GM18951 (cell line): ENCODE measurements around the gene PLPPR1.
"Not testable (repeated sequence)": the region's sequence is repeated elsewhere in the genome, so short reads cannot be mapped to it uniquely, and the experiment has no call there.

Experiments
- POLR2A ChIP-seq: IDR thresholded peaks from 4 replicates; pipeline ENCODE4 v1.6.1; 2011; ENCODE audit warnings: mild to moderate bottlenecking; ENCODE audit not compliant: insufficient read length, insufficient read depth; ENCODE audit errors: extremely low read depth
- in situ Hi-C: fragments of 300-500 bp; cut with MboI; formaldehyde crosslinking; loops from one replicate; pipeline ENCODE4 v1.12.0; 2022; ENCODE audit warnings: low sequenced_read_pairs, mixed read lengths, inconsistent platforms; ENCODE audit not compliant: unreplicated experiment

Gene PLPPR1

DNA sequence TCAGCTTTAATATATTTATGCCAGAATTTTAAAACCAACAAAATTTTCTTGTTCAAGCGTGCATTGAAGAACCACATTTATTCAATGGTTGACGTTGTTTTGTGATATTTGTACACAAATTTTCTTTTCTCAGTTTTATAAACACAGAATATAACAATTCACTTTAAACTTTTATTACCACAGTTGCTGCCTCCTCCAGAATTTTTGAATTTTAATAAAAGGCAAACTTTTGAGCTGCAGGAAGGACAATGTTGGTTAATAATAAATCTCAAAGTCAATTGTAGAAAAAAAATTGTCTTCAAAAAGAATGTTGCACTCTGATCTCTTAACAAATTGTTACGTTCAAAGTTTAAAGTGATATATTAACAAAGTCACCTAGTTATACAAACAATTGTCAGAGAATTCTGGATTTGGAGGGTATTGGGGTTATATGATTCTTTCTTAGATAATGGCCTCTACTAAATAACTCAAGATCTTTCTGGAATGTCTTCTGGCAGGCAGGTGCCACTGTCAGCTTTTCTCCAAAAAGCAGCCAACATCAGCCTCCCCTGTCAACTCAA, 295.8 kb downstream of the PLPPR1 start:
- in situ Hi-C loops, result no loop called here
- no peak for TF ChIP-seq POLR2A

DNA sequence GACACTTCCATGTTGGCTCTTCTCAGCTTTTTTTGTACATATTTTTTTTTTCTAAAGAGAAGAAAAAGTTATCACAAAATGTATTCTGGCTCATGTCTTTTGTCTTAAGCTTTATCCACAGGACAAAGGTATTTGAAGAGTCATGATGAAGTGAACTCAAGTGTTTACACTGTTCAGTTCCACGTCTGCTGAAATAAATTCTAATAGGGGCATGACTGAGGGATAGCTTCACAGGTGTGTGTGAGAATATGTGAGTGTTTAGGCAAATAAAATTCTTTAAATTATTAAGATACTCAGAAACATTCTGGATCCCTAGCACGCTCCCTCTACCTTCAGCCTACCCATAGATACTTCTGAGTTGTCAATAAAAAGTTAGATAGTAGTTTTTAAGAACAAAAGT, 296.5 kb downstream of the PLPPR1 start:
- in situ Hi-C loops, result no loop called here
- TF ChIP-seq POLR2A, result no peak

GRCh38 chr9:101326035-101326434, 297.5 kb downstream of the PLPPR1 start:
- no peak for TF ChIP-seq POLR2A
- in situ Hi-C loops, result no loop called here

- no peak for TF ChIP-seq POLR2A
- in situ Hi-C loops, result no loop called here
Observed at GRCh38 chr9:101326501-101326900, 298.0 kb downstream of the PLPPR1 start.

- in situ Hi-C loops, result not testable (repeated sequence)
Observed at GRCh38 chr9:101327422-101327909, 298.9 kb downstream of the PLPPR1 start.

DNA sequence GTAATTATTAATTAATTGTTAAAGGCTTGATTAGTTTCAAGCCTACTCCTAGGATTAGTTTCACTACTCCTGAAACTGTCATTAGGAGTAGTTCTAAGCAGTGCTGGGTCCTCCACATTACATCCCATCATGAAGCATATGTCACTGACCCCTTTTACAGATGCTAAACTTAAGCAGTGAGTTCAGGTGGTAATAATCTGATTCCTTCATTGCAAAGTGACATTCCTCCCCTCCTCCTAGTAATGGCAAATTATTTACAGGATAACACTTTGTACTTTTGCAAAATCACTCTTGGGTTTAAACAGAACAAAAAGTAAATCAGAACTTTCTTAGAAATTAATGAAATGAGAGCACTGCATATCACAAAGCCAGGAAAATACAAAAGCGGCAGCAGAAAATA, 303.8 kb downstream of the PLPPR1 start:
- TF ChIP-seq POLR2A, result no peak
- in situ Hi-C loops, result no loop called here

DNA sequence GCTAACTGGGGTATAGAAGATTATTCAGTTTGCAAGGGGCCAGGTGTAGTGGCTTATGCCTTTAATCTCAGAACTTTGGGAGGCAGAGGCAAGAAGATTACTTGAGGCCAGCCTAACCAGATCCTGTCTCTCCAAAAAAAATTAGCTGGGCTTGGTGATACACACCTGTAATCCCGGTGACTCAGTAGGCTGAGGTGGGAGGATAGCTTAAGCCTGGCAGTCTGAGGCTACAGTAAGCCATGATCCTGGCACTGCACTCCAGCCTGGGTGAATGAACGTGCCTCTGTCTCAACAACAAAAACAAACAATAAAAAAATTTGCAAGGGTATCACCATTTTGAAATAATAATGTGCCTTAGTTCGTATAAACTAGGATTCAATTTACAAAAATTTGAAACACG, 305.0 kb downstream of the PLPPR1 start:
- TF ChIP-seq POLR2A, result no peak
- in situ Hi-C loops, result no loop called here

- in situ Hi-C loops, result no loop called here
Observed at GRCh38 chr9:101333926-101334702, 305.6 kb downstream of the PLPPR1 start.

DNA sequence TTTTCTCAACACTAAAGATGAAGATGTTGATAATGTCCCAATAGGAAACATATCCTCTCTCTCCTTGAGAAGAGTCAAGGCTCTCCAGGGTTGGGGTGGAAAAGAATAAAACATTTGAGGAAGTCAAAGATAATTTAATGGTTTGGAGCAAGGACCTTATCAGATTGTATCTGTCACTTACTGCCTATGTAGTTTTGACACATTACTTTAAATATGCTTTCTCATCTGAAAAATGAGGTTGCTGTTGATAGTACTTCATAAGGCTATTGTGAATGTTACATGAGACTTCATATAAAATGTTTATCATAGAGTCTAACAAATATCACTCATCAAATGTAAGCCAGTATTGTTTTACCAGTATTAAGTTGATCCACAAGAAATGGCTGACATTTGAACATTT, 307.6 kb downstream of the PLPPR1 start:
- no peak for TF ChIP-seq POLR2A
- in situ Hi-C loops, result no loop called here

More at GRCh38 chr9:101333926-101334702, 305.6 kb downstream of the PLPPR1 start:
- no peak for TF ChIP-seq POLR2A

DNA sequence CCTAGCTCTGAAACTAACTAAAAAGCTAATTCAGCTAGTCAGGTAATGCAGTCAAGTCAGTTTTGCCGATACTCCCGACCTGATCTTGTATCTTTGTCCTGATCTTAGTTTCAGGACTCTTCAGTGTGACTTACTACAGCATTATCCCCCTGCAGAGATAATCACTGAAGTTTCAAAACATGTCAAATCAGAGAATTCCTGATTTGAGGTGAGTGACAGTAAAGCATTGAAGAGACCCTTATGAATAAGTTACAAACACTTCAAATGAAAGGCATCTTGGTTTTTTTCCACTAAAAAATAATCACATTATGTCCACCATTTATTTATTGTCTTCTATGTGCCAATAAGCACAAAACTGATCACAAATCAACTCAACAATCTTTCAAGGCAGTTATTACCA, 308.7 kb downstream of the PLPPR1 start:
- in situ Hi-C loops, result no loop called here
- no peak for TF ChIP-seq POLR2A

GRCh38 chr9:101341958-101342357, 313.4 kb downstream of the PLPPR1 start:
- in situ Hi-C loops, result no loop called here

GRCh38 chr9:101342595-101342994, 314.1 kb downstream of the PLPPR1 start:
- in situ Hi-C loops, result no loop called here
- TF ChIP-seq POLR2A, result no peak

More at GRCh38 chr9:101341958-101342357, 313.4 kb downstream of the PLPPR1 start:
- no peak for TF ChIP-seq POLR2A

- in situ Hi-C loops, result no loop called here
Observed at GRCh38 chr9:101350285-101350684, 321.8 kb downstream of the PLPPR1 start.

DNA sequence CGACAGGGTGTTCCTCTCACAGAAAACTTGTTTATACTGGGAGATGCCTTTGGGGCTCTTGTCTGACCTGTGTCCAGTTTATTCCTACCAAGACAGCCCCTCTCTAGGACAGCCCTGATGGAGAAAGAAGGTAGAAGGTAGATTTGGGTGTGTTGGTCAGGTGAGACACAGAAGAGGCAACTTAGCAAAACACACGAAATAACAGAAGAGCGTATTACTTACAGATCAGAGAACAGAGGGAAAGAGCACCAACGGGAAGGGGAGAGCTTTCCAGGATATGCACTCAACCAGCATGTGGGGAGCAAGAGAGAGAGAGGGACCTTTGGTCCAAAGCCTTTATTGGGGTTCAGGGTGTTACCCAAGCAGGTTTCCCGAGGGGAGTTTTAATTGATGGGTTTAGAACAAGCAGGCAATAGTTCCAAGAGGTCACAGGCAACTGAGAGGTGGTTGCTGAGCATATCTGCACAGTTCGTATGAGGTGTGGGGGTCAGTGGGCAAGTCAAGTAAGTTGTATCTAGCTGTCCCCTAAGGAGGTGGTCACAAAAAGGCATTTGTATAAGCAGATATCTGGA, 324.5 kb downstream of the PLPPR1 start:
- no peak for TF ChIP-seq POLR2A
- in situ Hi-C loops, result no loop called here

More at GRCh38 chr9:101350285-101350684, 321.8 kb downstream of the PLPPR1 start:
- no peak for TF ChIP-seq POLR2A
